Panc1 (cell line): ENCODE data around the gene SUMF1.

ENCODE experiments used
- POLR2AphosphoS5 ChIP-seq: IDR thresholded peaks from 2 replicates; pipeline ENCODE4 v1.6.1; 2012; ENCODE audit warnings: mild to moderate bottlenecking, low read depth, low read length, moderate library complexity
- SIN3A ChIP-seq: IDR thresholded peaks from 2 replicates; pipeline ENCODE4 v1.6.1; 2012; ENCODE audit warnings: low read depth, mild to moderate bottlenecking, low read length, moderate library complexity, borderline replicate concordance; ENCODE audit not compliant: insufficient read depth
- TF ChIP-seq, protein P1 (sequence below): fragments of 450-650 bp; IDR thresholded peaks from 2 replicates; pipeline ENCODE4 v1.5.1; 2017; ENCODE audit warnings: mild to moderate bottlenecking
- TF ChIP-seq, protein P2 (sequence below), 2 experiments: IDR thresholded peaks; 2 replicates each; pipeline ENCODE4 v1.6.1; 2011 to 2012; ENCODE audit warnings: low read depth in 2 of 2, control low read depth in 1 of 2, low read length in 1 of 2, mild to moderate bottlenecking in 1 of 2, moderate library complexity in 1 of 2; ENCODE audit not compliant: insufficient read depth in 1 of 2

DNA sequence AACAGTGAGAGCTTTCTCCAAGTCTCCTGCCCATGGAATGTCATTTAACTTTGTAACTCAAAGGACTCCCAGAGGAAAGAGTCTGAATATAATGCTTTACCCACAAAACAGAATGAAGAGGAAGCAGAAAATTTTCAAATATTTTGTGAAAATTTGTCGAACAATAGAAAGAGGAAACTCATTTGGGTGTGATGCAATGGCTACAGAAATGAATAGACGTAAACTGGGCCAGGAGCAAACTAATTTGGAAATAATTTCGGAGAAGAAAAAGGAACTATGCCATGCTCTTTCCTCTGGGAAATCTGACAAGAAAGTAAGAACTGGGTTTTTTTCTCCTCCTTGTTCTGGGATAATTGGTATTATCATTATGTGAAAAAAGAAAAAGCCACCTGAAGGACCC, 11.2 kb upstream of the SUMF1 start:
- TF ChIP-seq, protein P1, sequence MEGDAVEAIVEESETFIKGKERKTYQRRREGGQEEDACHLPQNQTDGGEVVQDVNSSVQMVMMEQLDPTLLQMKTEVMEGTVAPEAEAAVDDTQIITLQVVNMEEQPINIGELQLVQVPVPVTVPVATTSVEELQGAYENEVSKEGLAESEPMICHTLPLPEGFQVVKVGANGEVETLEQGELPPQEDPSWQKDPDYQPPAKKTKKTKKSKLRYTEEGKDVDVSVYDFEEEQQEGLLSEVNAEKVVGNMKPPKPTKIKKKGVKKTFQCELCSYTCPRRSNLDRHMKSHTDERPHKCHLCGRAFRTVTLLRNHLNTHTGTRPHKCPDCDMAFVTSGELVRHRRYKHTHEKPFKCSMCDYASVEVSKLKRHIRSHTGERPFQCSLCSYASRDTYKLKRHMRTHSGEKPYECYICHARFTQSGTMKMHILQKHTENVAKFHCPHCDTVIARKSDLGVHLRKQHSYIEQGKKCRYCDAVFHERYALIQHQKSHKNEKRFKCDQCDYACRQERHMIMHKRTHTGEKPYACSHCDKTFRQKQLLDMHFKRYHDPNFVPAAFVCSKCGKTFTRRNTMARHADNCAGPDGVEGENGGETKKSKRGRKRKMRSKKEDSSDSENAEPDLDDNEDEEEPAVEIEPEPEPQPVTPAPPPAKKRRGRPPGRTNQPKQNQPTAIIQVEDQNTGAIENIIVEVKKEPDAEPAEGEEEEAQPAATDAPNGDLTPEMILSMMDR: no peak
- TF ChIP-seq, protein P2, sequence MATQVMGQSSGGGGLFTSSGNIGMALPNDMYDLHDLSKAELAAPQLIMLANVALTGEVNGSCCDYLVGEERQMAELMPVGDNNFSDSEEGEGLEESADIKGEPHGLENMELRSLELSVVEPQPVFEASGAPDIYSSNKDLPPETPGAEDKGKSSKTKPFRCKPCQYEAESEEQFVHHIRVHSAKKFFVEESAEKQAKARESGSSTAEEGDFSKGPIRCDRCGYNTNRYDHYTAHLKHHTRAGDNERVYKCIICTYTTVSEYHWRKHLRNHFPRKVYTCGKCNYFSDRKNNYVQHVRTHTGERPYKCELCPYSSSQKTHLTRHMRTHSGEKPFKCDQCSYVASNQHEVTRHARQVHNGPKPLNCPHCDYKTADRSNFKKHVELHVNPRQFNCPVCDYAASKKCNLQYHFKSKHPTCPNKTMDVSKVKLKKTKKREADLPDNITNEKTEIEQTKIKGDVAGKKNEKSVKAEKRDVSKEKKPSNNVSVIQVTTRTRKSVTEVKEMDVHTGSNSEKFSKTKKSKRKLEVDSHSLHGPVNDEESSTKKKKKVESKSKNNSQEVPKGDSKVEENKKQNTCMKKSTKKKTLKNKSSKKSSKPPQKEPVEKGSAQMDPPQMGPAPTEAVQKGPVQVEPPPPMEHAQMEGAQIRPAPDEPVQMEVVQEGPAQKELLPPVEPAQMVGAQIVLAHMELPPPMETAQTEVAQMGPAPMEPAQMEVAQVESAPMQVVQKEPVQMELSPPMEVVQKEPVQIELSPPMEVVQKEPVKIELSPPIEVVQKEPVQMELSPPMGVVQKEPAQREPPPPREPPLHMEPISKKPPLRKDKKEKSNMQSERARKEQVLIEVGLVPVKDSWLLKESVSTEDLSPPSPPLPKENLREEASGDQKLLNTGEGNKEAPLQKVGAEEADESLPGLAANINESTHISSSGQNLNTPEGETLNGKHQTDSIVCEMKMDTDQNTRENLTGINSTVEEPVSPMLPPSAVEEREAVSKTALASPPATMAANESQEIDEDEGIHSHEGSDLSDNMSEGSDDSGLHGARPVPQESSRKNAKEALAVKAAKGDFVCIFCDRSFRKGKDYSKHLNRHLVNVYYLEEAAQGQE (IDR thresholded peaks at IDR 0.05; ENCODE audit: insufficient read depth in 1 of 2, low read depth in 2 of 2, low read length in 1 of 2): no peak
- TF ChIP-seq POLR2AphosphoS5: no peak
- no peak for TF ChIP-seq SIN3A
